ENCODE results near the gene CFAP100. TPM values are rescaled to one million over a fixed set of nuclear protein-coding genes. Genes with fewer than 3 reads are reported as not detected.

The CFAP100 gene
- total and polyA plus RNA-seq, 4 donors = not detected

- DNase-seq = peak in 1 of 2 donors; percentile 41
- intact Hi-C loops (cut with DNase I) = no loop called here
- Histone ChIP-seq H3K27me3 (ENCODE audit: control insufficient read depth in 1 of 2, insufficient read depth in 2 of 2, low read length in 1 of 2) (no peaks in the 10 kb centered on the region), H3K4me3 (ENCODE audit: low read length in 2 of 2) (no peak overlapping the region), H3K9me3 (ENCODE audit: control insufficient read depth, low read length) (no peaks in the 10 kb centered on the region), H3K4me1 (ENCODE audit: control insufficient read depth in 1 of 2, insufficient read depth in 2 of 2, low read length in 2 of 2) (no peaks in the 10 kb centered on the region), H3K27ac (ENCODE audit: low read depth in 1 of 2, low read length in 2 of 2) (no peak overlapping the region), H3K36me3 (ENCODE audit: control insufficient read depth in 1 of 2, insufficient read depth in 2 of 2, low read length in 1 of 2) (no peaks in the 10 kb centered on the region)
- ATAC-seq (ENCODE audit: low FRiP score) = no peak
- WGBS, 2 donors = 91 to 95% methylated on average over 4 of the region's 4 CpGs
These were observed 1.1 kb upstream of the CFAP100 start for GRCh38 chr3:126393563-126393962.

- WGBS, 2 donors = 13 to 17% methylated on average over 17 to 30 of the region's 30 CpGs
- intact Hi-C loops (cut with DNase I) = no loop called here
- no peak for ATAC-seq (ENCODE audit: low FRiP score)
These were observed 240 bp downstream of the CFAP100 start for GRCh38 chr3:126394977-126395321.

GRCh38 chr3:126395846-126396513 is 1.3 kb downstream of the CFAP100 start:
- H3K4me3 ChIP-seq (ENCODE audit: low read length in 2 of 2) = no peak overlapping the region
- H3K4me1 ChIP-seq (ENCODE audit: control insufficient read depth in 1 of 2, insufficient read depth in 2 of 2, low read length in 2 of 2) = no peaks in the 10 kb centered on the region
- 91 to 97% methylated on average over 6 of the region's 6 CpGs for WGBS, 2 donors
- ATAC-seq (ENCODE audit: low FRiP score) (no peak), DNase-seq (peak in 1 of 2 donors; percentile 62)
- H3K27ac ChIP-seq (ENCODE audit: low read depth in 1 of 2, low read length in 2 of 2) = no peak overlapping the region
- H3K36me3 ChIP-seq (ENCODE audit: control insufficient read depth in 1 of 2, insufficient read depth in 2 of 2, low read length in 1 of 2) = no peaks in the 10 kb centered on the region
- H3K27me3 ChIP-seq (ENCODE audit: control insufficient read depth in 1 of 2, insufficient read depth in 2 of 2, low read length in 1 of 2) = no peaks in the 10 kb centered on the region
- no peaks in the 10 kb centered on the region for H3K9me3 ChIP-seq (ENCODE audit: control insufficient read depth, low read length)
- intact Hi-C loops (cut with DNase I) = no loop called here

More at GRCh38 chr3:126394977-126395321, 240 bp downstream of the CFAP100 start:
- Histone ChIP-seq H3K27me3 (ENCODE audit: control insufficient read depth in 1 of 2, insufficient read depth in 2 of 2, low read length in 1 of 2) (no peaks in the 10 kb centered on the region), H3K27ac (ENCODE audit: low read depth in 1 of 2, low read length in 2 of 2) (no peak overlapping the region), H3K4me1 (ENCODE audit: control insufficient read depth in 1 of 2, insufficient read depth in 2 of 2, low read length in 2 of 2) (no peaks in the 10 kb centered on the region), H3K9me3 (ENCODE audit: control insufficient read depth, low read length) (no peaks in the 10 kb centered on the region), H3K4me3 (ENCODE audit: low read length in 2 of 2) (no peak overlapping the region), H3K36me3 (ENCODE audit: control insufficient read depth in 1 of 2, insufficient read depth in 2 of 2, low read length in 1 of 2) (no peaks in the 10 kb centered on the region)
- no peak for DNase-seq

GRCh38 chr3:126396536-126396935 is 1.8 kb downstream of the CFAP100 start:
- H3K27ac ChIP-seq (ENCODE audit: low read depth in 1 of 2, low read length in 2 of 2) = no peak overlapping the region
- ATAC-seq (ENCODE audit: low FRiP score) (no peak), DNase-seq (no peak)
- H3K36me3 ChIP-seq (ENCODE audit: control insufficient read depth in 1 of 2, insufficient read depth in 2 of 2, low read length in 1 of 2) = no peaks in the 10 kb centered on the region
- no peaks in the 10 kb centered on the region for H3K4me1 ChIP-seq (ENCODE audit: control insufficient read depth in 1 of 2, insufficient read depth in 2 of 2, low read length in 2 of 2)
- intact Hi-C loops (cut with DNase I) = no loop called here
- WGBS, 2 donors = 96 to 98% methylated on average over 5 of the region's 5 CpGs
- H3K4me3 ChIP-seq (ENCODE audit: low read length in 2 of 2) = no peak overlapping the region
- no peaks in the 10 kb centered on the region for H3K9me3 ChIP-seq (ENCODE audit: control insufficient read depth, low read length)
- no peaks in the 10 kb centered on the region for H3K27me3 ChIP-seq (ENCODE audit: control insufficient read depth in 1 of 2, insufficient read depth in 2 of 2, low read length in 1 of 2)

GRCh38 chr3:126397610-126398422 is 3.1 kb downstream of the CFAP100 start:
- Histone ChIP-seq H3K9me3 (ENCODE audit: control insufficient read depth, low read length) (no peaks in the 10 kb centered on the region), H3K27ac (ENCODE audit: low read depth in 1 of 2, low read length in 2 of 2) (no peak overlapping the region), H3K4me3 (ENCODE audit: low read length in 2 of 2) (no peak overlapping the region), H3K36me3 (ENCODE audit: control insufficient read depth in 1 of 2, insufficient read depth in 2 of 2, low read length in 1 of 2) (no peaks in the 10 kb centered on the region), H3K4me1 (ENCODE audit: control insufficient read depth in 1 of 2, insufficient read depth in 2 of 2, low read length in 2 of 2) (no peaks in the 10 kb centered on the region), H3K27me3 (ENCODE audit: control insufficient read depth in 1 of 2, insufficient read depth in 2 of 2, low read length in 1 of 2) (no peaks in the 10 kb centered on the region)
- intact Hi-C loops (cut with DNase I) = no loop called here
- ATAC-seq (ENCODE audit: low FRiP score) = no peak
- WGBS, 2 donors = 92 to 93% methylated on average over 9 to 13 of the region's 13 CpGs
- DNase-seq = no peak

- Histone ChIP-seq H3K4me3 (ENCODE audit: low read length in 2 of 2) (no peak overlapping the region), H3K27ac (ENCODE audit: low read depth in 1 of 2, low read length in 2 of 2) (no peak overlapping the region), H3K4me1 (ENCODE audit: control insufficient read depth in 1 of 2, insufficient read depth in 2 of 2, low read length in 2 of 2) (no peaks in the 10 kb centered on the region), H3K27me3 (ENCODE audit: control insufficient read depth in 1 of 2, insufficient read depth in 2 of 2, low read length in 1 of 2) (no peaks in the 10 kb centered on the region), H3K9me3 (ENCODE audit: control insufficient read depth, low read length) (no peaks in the 10 kb centered on the region), H3K36me3 (ENCODE audit: control insufficient read depth in 1 of 2, insufficient read depth in 2 of 2, low read length in 1 of 2) (no peaks in the 10 kb centered on the region)
- 92 to 96% methylated on average over 14 of the region's 14 CpGs for WGBS, 2 donors
- ATAC-seq (ENCODE audit: low FRiP score) (no peak), DNase-seq (no peak)
- intact Hi-C loops (cut with DNase I) = no loop called here
These were observed 4.0 kb downstream of the CFAP100 start for GRCh38 chr3:126398423-126399350.

GRCh38 chr3:126399351-126399735 is 4.6 kb downstream of the CFAP100 start:
- no peak overlapping the region for H3K4me3 ChIP-seq (ENCODE audit: low read length in 2 of 2)
- H3K4me1 ChIP-seq (ENCODE audit: control insufficient read depth in 1 of 2, insufficient read depth in 2 of 2, low read length in 2 of 2) = no peaks in the 10 kb centered on the region
- no peak for ATAC-seq (ENCODE audit: low FRiP score)
- H3K27ac ChIP-seq (ENCODE audit: low read depth in 1 of 2, low read length in 2 of 2) = no peak overlapping the region
- no peak for DNase-seq
- H3K9me3 ChIP-seq (ENCODE audit: control insufficient read depth, low read length) = no peaks in the 10 kb centered on the region
- intact Hi-C loops (cut with DNase I) = no loop called here
- no peaks in the 10 kb centered on the region for H3K36me3 ChIP-seq (ENCODE audit: control insufficient read depth in 1 of 2, insufficient read depth in 2 of 2, low read length in 1 of 2)
- 91 to 100% methylated on average over 1 of the region's 1 CpG for WGBS, 2 donors
- no peaks in the 10 kb centered on the region for H3K27me3 ChIP-seq (ENCODE audit: control insufficient read depth in 1 of 2, insufficient read depth in 2 of 2, low read length in 1 of 2)

- Histone ChIP-seq H3K27me3 (ENCODE audit: control insufficient read depth in 1 of 2, insufficient read depth in 2 of 2, low read length in 1 of 2) (no peaks in the 10 kb centered on the region), H3K9me3 (ENCODE audit: control insufficient read depth, low read length) (no peaks in the 10 kb centered on the region), H3K4me1 (ENCODE audit: control insufficient read depth in 1 of 2, insufficient read depth in 2 of 2, low read length in 2 of 2) (no peaks in the 10 kb centered on the region), H3K4me3 (ENCODE audit: low read length in 2 of 2) (no peak overlapping the region), H3K36me3 (ENCODE audit: control insufficient read depth in 1 of 2, insufficient read depth in 2 of 2, low read length in 1 of 2) (no peaks in the 10 kb centered on the region), H3K27ac (ENCODE audit: low read depth in 1 of 2, low read length in 2 of 2) (no peak overlapping the region)
- WGBS, 2 donors = 92% methylated on average over 4 of the region's 4 CpGs
- DNase-seq (no peak), ATAC-seq (ENCODE audit: low FRiP score) (no peak)
- intact Hi-C loops (cut with DNase I) = no loop called here
These were observed 5.0 kb downstream of the CFAP100 start for GRCh38 chr3:126399756-126400155.

All from aorta (tissue), 5 donors.